Measurements from ENCODE around the gene JAK1.

DNA sequence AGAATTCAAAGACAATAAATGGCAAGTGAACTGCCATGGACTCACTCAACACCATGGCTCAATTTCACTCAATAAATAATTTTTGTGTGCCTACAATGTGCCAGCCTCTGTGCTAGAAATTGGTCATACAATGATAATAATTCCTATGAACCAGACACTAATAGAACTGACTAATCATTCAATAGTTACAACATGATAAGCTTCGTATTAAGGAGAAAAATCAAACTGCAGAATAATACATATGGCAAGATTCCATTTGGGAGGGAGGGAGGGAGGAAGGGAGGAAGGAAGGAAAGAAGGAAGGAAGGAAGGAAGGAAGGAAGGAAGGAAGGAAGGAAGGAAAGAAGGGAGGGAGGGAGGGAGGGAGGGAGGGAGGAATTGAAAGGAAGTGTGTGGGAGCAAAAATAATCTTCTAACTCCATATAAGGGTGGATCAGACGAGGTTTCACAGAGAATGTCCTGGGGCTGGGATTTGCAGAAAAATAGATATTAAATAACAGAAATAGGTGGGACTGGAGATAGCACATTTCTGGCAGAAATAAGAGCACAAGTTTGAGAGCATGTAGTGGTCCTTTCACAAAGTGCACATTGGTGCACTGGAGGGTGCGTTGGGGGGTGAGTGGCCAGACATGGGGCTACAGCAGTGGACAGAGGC lies 52.9 kb downstream of the JAK1 start:
- TF ChIP-seq POLR2A (IDR thresholded peaks at IDR 0.05; ENCODE audit: low read depth, low read length), result no peak
- no peak for TF ChIP-seq POLR2AphosphoS5 (IDR thresholded peaks at IDR 0.05; ENCODE audit: low read depth, low read length)

Data from GM12891 (cell line).